Stimulated activated CD4-positive, alpha-beta T cell treated with anti-CD3 and anti-CD28 coated beads, Interleukin-2, amount 100 ng/mL, for 24 hours (primary cell): ENCODE data around the gene LBH.
A peak's percentile ranks its signal among the peaks of the same experiment; 100 is the strongest.
"Not testable (repeated sequence)": the region's sequence is repeated elsewhere in the genome, so short reads cannot be mapped to it uniquely, and the experiment has no call there.

Experiments
- DNase-seq, 2 donors: peaks; one replicate each; pipeline ENCODE4 v3.0.0-alpha.2; 2020

The LBH gene

GRCh38 chr2:30259827-30260679 is 28.7 kb downstream of the LBH start:
- DNase-seq, result no peak

GRCh38 chr2:30260941-30261340 is 29.6 kb downstream of the LBH start:
- DNase-seq, result no peak

DNA sequence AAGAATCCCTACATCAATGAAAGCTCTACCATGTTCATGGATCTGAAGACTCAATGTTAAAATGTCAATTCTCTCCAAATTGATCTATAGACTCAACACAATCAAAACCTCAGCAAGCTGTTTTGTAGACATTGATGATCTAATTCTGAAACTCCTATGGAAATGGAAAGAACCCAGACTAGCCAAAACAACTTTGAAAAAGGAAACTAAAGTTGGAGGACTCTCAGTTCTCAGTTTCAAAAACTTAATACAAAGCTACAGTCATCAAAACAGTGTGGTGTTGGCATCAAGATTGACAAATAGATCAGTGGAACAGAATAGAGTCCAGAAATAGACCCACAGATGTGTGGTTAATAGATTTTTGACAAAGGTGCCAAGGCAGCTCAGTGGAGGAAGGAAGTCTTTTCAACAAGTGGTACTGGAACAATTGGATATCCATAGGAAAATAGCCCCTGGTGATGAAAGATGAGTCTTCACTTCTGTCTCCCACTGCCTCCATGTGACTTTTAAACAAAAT is 30.4 kb downstream of the LBH start:
- DNase-seq, result no peak

GRCh38 chr2:30262716-30263309 is 31.5 kb downstream of the LBH start:
- DNase-seq, result no peak

DNA sequence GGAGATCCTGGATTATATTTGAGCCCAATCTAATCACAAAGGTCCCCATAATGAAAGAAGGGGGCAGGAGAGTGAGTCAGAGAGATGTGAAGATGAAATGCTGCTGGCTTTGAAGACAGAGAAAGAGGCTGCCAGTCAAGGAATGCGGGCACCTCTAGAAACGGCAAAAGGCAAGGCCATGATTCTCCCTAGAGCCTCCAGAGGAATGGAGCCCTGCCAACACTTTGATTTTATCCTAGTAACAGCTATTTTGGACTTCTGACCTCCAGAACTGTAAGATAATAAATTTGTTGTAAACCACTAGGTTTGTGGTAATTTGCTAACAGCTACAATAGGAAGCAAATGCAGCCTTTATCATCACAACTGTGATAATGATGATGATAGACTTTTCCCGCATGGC is 32.9 kb downstream of the LBH start:
- DNase-seq, result no peak

DNA sequence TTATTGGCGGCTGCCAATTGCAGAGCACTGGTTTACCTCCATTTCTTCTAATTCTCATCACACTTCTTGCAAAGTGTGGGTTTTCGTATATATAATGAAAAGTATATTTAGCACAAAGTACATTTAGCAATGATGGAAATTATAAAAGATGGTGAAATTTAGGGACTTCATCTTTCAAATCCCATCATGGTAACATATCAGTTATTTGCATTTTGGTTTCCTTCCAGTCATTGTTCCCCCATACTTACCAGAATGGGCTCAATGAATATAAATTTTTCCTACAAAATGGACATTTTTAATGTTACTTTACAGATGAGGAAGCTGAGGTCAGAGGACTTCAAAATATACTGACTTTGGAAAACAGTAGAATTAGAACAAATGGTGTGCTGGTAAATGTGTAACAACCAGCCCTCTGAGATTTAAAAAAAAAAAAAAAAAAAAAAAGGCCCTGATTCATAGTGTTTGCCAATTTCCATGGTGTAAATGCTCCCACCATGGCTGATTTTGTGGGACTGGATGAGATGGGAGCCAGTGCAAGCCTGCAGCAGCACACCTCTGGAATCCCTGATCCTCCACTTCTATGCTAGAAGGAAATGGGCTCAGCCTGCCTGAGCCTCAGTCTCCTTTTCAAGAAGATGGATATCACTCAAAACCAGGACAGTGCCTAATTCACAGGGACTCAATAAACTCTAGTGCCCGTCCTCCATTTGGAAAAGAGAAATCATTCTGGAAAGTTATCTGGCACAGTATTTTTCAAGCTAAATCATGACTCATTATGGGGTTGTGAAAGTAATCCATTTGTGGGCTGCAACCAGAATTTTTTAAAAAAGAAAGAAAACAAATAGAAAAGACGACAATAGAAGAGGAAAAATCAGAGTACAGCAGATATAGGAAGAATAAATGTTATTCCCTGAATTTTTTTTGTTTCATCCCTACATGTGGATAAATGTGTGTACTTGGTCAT is 34.0 kb downstream of the LBH start:
- no peak for DNase-seq

GRCh38 chr2:30266051-30266621 is 34.8 kb downstream of the LBH start:
- peak; percentile 37 to 54 for DNase-seq

DNA sequence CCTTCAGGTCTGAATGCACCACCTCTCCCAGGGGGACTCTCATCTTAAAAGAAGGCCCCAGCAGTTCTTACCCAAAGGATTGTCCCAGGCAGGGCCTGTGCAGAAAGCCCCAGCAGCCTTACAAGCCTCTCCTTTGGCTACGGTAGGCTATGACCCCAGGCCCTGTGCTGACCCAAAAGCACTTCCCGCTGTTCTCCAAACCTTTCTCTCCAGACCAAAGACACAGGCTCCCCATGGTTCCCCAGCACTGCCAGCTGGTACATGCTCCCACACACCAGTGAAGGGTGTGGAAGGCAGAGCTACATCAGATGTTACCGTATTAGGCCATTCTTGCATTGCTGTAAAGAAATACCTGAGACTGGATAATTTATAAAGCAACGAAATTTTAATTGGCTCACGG is 35.4 kb downstream of the LBH start:
- no peak for DNase-seq

DNA sequence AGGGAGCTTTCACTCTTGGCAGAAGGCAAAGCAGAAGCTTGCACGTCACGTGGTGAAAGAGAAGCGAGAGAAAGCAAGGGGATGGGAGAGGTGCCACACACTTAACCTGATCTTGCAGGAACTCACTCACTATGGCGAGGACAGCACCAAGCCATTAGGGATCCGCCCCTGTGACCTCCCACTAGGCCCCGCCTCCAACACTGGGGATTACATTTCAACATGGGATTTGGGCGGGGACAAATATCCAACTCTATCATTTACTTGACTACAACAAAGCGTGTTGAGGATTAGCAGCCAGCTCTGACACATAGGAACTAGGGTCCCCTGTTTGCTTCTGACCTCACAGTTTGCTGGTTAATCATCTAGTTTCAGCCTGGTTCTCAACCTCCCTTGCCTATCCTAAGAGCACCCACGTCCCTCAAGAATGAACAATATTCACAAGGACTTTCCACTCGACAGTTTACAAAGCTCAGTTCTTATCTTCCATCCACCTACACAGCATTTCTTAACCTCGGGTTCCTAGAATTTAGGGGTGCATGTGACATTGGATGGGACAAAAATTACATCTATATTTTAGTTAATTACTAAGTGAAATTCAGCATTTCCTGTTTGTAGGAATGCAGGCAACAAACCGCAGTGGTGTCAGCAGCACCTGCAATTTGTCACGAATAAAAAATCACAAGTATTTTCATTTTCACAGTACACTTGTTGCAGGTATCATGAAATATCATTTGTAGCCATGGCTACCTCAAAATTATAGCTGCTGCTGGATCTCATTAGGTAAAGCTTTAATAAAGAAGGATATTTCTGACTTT is 36.0 kb downstream of the LBH start:
- peak; percentile 65 for DNase-seq

DNA sequence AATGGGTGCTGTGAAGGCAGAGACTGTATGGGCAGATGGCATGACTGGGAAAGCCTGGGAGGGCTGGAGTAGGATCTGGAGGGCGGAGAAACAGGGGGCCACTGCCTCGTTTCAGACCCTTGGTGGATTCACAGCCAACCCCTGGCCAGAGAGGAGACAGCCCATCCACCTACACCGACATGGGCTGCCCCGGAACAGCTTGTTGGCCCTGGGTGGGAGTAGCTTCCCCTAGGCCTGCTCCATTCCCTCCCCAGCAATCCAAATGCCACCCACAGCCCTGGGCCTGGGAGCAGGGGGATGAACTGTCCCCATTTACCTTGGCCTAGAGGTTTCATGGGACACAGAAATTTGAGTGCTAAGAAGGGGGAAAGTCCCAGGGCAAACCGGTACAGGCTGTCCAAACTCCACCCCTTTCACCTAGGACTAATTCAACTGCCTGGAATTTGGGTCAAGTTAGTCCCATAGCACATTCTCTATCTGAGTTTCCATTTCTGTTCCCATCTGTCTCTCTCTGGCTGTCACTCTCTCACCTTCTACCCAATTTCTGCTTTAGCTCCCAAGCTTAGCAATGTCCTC is 37.0 kb downstream of the LBH start:
- DNase-seq, result no peak

GRCh38 chr2:30269114-30269770 is 37.9 kb downstream of the LBH start:
- DNase-seq, result not testable (repeated sequence)

DNA sequence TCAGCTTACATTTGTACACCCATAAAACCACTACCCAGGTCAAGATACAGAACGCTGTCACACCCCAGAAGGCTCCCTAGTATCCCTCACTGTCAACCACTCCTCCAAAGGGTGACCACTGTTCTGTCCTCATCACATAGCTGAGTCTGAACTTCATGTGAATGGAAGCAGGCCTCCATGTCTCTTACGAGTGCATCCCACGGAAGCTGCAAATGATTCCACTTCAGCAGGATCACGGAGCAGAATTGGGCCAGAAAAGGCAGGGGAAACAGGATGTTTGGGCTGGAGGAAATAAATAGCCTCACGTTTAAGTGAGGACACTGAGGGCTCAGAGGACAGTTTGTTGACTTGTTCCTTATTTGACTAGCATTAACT is 38.4 kb downstream of the LBH start:
- DNase-seq, result no peak

- DNase-seq, result no peak
These were observed 38.8 kb downstream of the LBH start for GRCh38 chr2:30270166-30270565.

GRCh38 chr2:30271301-30271700 is 40.0 kb downstream of the LBH start:
- DNase-seq, result no peak

DNA sequence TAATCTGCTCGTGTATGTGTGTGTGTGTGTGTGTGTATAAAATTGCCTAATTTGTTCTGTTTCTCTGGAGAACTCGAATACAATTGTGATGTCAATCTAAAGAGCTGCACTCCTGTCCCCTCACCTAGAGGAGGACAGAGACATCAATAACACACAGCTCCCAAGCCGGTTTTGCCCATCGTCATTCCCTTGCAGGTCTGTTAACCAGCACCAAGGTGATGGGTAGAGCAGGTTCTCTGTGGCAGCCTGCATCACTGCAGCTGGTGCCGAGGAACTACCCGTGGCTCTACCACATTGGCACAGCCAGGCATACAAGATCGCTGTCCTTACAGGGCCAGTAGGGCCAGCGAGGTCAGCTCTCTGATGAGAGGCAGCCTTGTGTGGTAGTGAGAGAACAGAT is 41.0 kb downstream of the LBH start:
- DNase-seq, result no peak

- peak; percentile 48 to 56 for DNase-seq
These were observed 41.6 kb downstream of the LBH start for GRCh38 chr2:30272761-30273573.

GRCh38 chr2:30273574-30273929 is 42.2 kb downstream of the LBH start:
- no peak for DNase-seq

- no peak for DNase-seq
These were observed 43.9 kb downstream of the LBH start for GRCh38 chr2:30275256-30275655.

DNA sequence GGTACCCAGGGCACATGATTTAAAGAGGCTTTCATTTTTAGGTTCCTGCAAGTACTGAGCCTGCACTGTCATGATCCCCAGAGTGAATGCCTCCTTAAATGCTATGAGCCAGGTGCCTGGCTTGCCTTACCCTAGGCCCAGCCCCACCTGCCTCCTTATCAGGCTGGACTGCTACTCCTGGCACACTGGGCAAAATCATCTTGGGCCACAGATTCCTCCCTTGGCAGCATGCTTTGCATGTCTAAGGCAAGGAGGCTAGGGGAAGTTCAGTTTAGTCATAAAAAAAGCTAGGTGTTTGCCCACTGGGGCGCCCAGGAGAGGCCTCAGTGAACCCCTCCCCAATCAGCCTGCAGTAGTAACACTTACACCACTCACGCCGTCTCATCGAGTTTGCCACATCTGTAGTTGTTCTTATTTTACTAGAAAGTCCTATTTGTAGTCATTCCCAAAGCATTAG is 45.1 kb downstream of the LBH start:
- peak; percentile 26 to 41 for DNase-seq

DNA sequence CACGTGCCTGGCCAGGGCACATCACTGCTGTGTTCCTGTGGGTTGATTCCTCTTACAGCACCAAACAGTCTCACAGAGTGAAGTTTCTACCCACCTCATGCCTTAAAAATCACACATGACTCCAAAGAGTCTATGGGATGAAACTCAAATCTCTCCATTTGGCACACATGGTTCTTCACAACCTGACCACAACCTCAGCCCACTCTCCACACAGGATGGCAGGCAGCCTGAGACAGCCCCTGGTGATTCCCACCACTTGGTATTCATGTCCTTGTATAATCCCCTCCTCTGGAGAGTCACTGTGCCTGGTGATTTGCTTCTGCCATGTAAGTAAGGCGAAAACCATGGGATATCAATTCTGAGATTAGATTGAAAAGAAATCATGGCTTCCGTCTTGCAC is 46.2 kb downstream of the LBH start:
- no peak for DNase-seq
